ENCODE data around the gene ARRDC4.

ARRDC4 gene

DNA sequence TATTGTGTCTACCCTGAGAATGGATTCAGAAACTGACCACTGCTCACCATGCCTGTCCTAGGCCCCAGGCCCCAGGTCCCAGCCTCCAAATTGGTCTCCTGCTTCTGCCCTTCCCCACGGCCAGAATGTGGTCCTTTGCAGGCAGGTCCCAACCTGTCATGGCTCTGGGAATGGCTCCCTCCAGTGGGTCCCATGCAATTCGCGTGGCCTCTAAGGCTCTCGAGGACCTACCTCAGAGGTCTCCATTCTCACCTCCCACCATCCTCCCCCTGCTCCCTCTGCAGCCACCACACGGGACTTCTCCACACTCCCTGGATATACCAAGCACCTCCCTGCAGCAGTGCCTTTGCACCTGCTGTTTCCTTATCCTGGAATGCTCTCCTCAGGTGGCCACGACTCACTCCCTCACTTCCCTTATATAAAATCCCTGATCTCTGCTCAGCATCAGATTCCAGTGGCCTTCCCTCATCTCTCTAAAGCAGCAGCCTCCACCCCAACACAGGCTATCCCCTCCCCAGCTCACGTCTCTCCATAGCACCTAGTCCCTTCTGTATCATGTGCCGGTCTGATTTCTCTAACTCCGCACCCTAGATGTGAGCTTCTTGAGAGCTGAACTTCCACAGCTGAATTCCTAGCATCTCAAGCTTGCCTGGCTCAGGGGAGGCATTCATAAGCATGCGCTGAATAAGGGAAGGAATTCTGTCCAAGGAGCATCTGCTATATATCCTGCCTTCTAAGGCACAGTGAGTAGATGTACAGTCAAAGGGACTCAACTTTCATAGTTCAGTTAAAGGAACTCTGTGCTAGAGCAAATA lies 56.9 kb downstream of the ARRDC4 start:
- H3K36me3 ChIP-seq (ENCODE audit: insufficient read depth, insufficient read length, low read length): no peaks in the 10 kb centered on the region
- H3K27me3 ChIP-seq (ENCODE audit: insufficient read depth, insufficient read length): no peaks in the 10 kb centered on the region
- no peak overlapping the region for H3K4me3 ChIP-seq (ENCODE audit: insufficient read length, low read depth)
- H3K4me1 ChIP-seq (ENCODE audit: insufficient read depth, insufficient read length): no peaks in the 10 kb centered on the region
- TF ChIP-seq SUZ12 (IDR thresholded peaks at IDR 0.05; ENCODE audit: extremely low read depth, insufficient read depth, insufficient read length) (no peak), YY1 (IDR thresholded peaks at IDR 0.05; ENCODE audit: insufficient read depth, insufficient read length) (no peak), ZNF274 (IDR thresholded peaks at IDR 0.05; ENCODE audit: low read depth, low read length) (no peak)
- DNase-seq (ENCODE audit: low read depth, low spot score): no peak
- no peak overlapping the region for H3K9ac ChIP-seq (ENCODE audit: insufficient read length, low read depth)
- no peaks in the 10 kb centered on the region for H3K9me3 ChIP-seq (ENCODE audit: insufficient read depth, low read length)

DNA sequence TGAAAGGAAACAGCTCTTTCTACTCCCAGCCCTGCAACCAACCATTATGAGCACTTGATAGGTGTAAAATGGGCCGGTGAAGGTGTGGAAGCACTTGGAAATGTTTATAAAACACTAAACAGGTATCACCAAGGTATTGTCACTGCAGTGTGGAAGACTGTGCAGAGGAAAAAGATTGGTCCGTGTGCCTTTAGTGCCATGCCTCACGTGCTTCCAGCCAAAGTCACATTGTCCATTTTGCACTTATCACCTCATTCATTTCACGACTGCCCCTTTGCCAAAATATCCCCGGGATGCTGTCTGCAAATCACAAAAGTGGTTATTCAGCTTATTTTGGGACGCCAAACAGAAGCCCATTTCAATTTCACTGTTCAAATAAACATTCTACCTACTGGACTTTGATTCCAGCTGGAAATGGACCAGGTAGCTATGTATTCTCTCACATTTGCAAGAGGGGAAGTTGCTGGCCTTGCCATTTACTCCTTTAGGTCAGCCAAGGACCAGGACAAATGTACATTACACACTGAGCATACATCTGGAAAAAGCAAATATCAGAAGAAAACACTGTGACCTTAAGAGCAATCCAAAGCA lies 58.4 kb downstream of the ARRDC4 start:
- Histone ChIP-seq H3K4me1 (ENCODE audit: insufficient read depth, insufficient read length) (no peaks in the 10 kb centered on the region), H3K4me3 (ENCODE audit: insufficient read length, low read depth) (no peak overlapping the region), H3K9ac (ENCODE audit: insufficient read length, low read depth) (no peak overlapping the region), H3K9me3 (ENCODE audit: insufficient read depth, low read length) (no peaks in the 10 kb centered on the region), H3K27me3 (ENCODE audit: insufficient read depth, insufficient read length) (no peaks in the 10 kb centered on the region), H3K36me3 (ENCODE audit: insufficient read depth, insufficient read length, low read length) (no peaks in the 10 kb centered on the region)
- no peak for TF ChIP-seq YY1 (IDR thresholded peaks at IDR 0.05; ENCODE audit: insufficient read depth, insufficient read length)
- no peak for DNase-seq (ENCODE audit: low read depth, low spot score)

All from NT2/D1 (cell line).